ENCODE results near the gene ROR1.

DNA sequence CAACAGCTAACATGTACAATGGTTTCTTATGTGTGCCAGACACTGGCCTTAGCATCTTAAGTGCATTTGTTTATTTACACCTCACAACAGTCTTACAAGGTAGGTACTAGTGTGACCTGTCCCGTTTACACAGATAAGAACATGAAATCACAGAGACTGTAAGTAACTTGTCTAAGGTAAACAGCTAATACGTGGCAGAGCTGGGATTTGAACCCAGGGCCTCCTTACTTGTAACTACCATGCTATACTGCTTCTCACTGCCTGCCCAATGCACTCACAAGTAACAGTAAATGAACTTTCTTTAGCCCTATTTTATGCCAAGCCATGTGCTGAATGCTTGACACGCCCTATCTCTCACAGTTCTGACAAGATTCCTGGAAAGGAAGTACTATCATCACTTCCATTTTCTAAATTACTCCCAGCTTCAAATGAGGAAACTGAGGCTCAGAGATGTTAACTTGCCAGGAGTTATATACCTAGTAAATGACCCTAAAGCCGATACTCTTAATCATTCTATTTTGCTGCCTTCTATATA, 25.7 kb upstream of the ROR1 start:
- TF ChIP-seq POLR2A (IDR thresholded peaks at IDR 0.05): no peak
- TF ChIP-seq, protein P1, sequence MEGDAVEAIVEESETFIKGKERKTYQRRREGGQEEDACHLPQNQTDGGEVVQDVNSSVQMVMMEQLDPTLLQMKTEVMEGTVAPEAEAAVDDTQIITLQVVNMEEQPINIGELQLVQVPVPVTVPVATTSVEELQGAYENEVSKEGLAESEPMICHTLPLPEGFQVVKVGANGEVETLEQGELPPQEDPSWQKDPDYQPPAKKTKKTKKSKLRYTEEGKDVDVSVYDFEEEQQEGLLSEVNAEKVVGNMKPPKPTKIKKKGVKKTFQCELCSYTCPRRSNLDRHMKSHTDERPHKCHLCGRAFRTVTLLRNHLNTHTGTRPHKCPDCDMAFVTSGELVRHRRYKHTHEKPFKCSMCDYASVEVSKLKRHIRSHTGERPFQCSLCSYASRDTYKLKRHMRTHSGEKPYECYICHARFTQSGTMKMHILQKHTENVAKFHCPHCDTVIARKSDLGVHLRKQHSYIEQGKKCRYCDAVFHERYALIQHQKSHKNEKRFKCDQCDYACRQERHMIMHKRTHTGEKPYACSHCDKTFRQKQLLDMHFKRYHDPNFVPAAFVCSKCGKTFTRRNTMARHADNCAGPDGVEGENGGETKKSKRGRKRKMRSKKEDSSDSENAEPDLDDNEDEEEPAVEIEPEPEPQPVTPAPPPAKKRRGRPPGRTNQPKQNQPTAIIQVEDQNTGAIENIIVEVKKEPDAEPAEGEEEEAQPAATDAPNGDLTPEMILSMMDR (IDR thresholded peaks at IDR 0.05): no peak

Data from right lobe of liver (tissue), 4 donors.